Transverse colon (tissue), 4 donors: ENCODE measurements around the gene MMP2.

ENCODE experiments used
- CTCF ChIP-seq, 5 experiments: fragments of 200-600 bp in 3 of 5; fragments of 450-650 bp in 2 of 5; sonication (generic) in 3 of 5; IDR thresholded peaks; 1 replicate in 2 of 5; 2 replicates in 3 of 5; pipeline ENCODE4 v1.5.1; 2016 to 2017; ENCODE audit warnings: antibody characterized with exemption in 5 of 5, inconsistent platforms in 3 of 5, mild to moderate bottlenecking in 2 of 5, moderate library complexity in 1 of 5
- POLR2A ChIP-seq: fragments of 450-650 bp; IDR thresholded peaks from one replicate; pipeline ENCODE4 v1.6.1; 2016; ENCODE audit warnings: antibody characterized with exemption, mild to moderate bottlenecking, moderate library complexity
- POLR2AphosphoS5 ChIP-seq, 3 donors: sonication (generic); formaldehyde crosslinking; IDR thresholded peaks; one replicate each; pipeline ENCODE4 v1.6.1; 2016; ENCODE audit warnings: antibody characterized with exemption in 3 of 3

GRCh38 chr16:55526441-55526840, 47.4 kb downstream of the MMP2 start:
- TF ChIP-seq POLR2AphosphoS5 (IDR thresholded peaks at IDR 0.05) (no peak), CTCF (IDR thresholded peaks at IDR 0.05) (no peak), POLR2A (no peak)
